GM19395 (cell line): Measurements from ENCODE around the gene ZNF808.
"Not testable (repeated sequence)": the region's sequence is repeated elsewhere in the genome, so short reads cannot be mapped to it uniquely, and the experiment has no call there.

Experiments used
- ATAC-seq: cut with Tn5 transposase; IDR thresholded peaks from one replicate; pipeline ENCODE4 v1.9.1; 2021; ENCODE audit warnings: mild to moderate bottlenecking, moderate library complexity; ENCODE audit not compliant: unreplicated experiment

Gene ZNF808

DNA sequence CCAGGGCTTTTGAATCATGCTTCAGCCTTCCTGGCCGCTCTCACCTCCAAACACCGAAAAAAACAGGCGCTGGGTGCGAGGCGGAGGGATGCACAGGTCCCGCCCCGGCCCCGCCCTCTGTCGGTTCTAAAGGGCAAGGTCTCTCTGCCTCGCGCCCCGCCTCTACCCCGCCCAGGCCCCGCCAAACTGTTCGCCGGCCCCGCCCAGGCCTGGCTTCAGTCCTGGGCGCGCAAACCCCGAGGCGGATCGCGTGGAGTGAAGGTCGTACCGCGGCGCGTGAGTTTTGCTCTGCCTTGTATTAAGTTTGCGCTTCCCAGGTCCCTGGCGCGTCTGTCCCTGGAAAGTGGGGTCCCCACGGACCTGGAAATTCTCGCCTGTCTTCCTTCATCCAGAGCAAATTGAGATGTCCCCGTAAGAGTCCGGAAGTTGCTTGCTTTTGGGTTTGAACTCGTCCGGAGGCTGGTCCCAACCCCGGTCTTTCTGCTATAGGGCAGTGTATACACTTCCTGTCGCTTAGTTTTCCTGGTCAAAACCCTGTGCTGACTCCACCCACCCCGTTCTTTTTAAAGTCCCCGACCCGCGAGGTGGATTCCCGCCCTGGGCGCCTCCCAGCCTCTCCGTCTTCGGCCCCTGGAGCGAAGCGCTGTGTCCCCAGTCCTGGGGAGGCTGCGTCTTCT lies 8.4 kb downstream of the ZNF808 start:
- peak; percentile 85 for ATAC-seq

DNA sequence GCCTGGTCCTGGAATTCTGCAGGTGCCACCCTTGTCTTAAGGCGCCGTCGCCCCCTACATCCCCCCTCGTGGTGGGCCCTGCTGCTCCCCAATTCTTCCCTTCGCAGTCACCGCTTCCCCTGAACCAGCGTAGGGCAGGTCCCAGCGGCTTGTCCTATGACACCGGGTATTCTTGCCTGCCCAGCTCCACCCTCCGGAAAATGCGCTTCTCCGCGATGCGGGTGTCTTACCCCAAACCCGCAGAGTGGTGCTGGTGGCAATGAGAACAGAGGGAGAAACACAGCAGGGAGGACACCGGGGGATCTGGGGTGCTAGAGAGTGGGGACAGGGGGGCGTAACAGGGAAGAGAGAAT lies 9.0 kb downstream of the ZNF808 start:
- ATAC-seq: peak; percentile 37

DNA sequence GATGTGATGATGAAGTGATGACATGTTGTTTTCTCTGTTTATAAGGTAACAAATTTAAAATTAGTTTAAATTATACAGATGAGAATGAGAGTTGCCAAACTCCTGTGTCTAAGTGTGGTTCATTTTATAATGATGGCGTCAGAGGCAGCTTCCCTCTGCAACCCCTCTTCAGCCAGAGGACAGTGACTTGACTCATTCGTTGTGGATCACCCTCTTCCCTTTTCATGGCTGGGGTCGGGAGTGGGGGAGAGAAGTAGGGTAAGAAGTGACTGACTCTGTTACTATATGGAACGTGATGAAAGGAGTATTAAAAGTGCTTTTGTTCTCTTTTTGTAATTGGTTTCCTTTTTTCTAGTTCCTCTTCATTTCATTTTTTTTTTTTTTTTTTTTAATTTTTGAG lies 11.3 kb downstream of the ZNF808 start:
- ATAC-seq: not testable (repeated sequence)

DNA sequence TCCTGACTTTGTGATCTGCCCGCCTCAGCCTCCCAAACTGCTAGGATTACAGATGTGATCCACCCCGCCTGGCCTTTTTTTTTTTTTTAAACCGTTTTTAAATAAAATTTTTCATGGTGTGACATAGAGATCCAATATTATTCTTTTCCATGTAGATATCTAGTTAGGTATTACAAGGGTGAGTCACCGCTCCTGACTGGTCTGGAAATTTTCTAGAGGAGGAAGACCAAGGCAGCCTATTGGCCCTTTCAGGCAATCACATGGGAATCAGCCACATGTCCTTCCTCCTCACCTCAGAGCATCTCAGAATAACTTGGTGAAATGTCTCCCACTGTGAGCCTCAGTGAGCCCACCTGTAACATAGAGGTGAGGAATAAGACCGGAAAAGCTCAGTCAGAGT lies 13.7 kb downstream of the ZNF808 start:
- ATAC-seq: not testable (repeated sequence)

DNA sequence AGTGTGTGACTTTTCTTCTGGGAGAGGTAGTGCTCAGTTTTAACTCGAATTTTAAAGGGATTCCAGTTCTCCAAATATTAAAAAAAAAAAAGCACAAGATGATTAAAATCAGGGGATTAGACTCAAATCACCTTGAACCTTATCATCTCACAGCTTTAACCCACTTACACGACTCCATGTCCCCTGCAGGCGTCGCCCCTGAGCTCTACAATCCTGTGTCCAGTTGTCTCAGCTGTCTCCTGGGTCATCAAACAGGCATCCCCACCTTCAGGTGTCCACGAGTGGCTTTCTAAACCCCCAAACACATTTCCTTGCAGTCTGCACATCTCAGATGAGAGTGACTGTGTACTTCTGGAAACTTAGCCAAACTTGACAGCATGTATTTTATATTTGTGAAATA lies 14.1 kb downstream of the ZNF808 start:
- no peak for ATAC-seq

DNA sequence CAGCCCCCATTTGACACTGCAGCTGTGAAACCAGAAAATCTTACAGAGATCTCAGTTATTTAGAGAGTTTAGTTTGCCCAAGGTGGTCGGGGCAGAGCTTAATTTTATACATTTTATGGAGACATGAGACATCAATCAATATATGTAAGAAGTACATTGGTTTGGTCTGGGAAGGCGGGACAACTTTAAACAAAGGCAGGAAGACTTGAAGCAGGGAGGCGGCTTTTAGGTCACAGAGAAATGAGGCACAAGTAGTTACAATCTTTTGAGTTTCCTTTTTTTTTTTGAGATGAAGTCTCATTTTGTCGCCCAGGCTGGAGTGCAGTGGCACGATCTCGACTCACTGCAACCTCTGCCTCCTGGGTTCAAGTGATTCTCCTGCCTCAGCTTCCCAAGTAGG lies 15.1 kb downstream of the ZNF808 start:
- ATAC-seq: not testable (repeated sequence)

DNA sequence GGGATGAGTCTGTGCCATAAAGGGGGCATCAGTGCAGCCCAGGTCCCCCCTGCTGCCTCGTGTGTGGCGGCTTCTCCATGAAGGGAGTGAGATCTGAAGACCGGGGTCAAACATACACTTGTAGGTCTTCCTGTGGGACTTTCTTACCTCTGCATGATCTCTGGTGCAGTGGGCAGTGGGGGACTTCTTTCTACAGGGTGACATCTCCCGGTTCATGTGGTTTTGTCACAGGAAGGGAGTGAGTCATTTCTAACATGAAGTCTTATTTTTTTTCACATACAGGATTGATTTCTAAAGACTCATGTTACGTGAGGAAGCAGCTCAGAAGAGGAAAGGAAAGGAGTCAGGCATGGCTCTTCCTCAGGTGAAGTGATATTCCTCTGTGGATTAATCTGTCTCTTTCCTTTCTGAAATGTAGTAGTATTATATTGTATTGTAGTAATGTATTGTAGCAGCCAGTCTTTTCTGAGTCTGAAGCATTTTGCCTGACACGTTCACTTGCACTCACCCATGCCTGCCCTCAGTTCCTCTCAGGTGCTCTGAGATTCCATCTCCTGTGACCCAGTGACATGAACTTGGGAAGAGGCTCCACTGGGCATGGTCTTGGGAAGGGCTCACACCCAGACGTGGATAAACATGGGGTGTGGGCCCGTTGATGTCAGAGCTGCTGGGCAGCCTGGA lies 15.7 kb downstream of the ZNF808 start:
- no peak for ATAC-seq

DNA sequence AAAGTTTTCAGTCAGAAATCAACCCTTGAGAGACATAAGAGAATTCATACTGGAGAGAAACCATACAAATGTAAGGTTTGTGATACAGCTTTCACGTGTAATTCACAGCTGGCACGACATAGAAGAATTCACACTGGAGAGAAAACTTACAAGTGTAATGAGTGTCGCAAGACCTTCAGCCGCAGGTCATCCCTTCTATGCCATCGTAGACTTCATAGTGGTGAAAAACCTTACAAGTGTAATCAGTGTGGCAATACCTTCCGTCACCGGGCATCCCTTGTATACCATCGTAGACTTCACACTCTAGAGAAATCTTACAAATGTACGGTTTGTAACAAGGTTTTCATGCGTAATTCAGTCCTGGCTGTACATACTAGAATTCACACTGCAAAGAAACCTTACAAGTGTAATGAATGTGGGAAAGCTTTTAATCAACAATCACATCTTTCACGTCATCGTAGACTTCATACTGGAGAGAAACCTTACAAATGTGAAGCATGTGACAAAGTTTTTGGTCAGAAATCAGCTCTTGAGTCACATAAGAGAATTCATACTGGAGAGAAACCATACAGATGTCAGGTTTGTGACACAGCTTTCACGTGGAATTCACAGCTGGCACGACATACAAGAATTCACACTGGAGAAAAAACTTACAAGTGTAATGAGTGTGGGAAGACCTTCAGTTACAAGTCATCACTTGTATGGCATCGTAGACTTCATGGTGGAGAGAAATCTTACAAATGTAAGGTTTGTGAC lies 26.9 kb downstream of the ZNF808 start:
- no peak for ATAC-seq

DNA sequence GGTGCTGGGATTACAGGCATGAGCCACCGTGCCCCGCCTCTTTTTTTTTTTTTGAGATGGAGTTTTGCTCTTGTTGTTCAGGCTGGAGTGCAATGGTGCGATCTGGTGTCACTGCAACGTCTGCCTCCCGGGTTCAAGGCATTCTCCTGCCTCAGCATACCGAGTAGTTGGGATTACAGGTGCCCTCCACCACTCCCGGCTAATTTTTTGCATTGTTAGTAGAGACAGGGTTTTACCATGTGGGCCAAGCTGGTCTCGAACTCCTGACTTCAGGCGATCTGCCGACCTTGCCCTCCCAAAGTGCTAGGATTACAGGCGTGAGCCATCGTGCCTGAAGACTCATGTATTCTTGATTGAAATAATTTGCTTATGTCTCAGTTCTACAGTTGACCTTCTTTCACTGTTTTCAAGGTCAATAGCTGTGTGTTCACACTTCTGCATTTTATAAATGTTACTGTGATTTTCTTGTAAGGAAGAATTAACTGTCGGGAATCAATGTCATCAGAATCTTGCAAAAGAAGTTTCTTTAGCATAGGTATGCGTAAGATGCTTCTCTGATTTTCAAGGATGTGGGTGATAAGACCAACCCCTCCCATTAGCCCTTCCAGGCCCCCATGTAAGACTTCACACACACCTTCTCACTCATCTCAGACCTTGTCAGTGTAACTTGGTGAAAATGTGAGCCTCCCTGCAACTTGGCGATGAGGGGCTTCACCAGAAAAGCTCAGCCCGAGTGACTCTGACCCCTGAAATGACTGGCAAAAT lies 29.9 kb downstream of the ZNF808 start:
- ATAC-seq: no peak

DNA sequence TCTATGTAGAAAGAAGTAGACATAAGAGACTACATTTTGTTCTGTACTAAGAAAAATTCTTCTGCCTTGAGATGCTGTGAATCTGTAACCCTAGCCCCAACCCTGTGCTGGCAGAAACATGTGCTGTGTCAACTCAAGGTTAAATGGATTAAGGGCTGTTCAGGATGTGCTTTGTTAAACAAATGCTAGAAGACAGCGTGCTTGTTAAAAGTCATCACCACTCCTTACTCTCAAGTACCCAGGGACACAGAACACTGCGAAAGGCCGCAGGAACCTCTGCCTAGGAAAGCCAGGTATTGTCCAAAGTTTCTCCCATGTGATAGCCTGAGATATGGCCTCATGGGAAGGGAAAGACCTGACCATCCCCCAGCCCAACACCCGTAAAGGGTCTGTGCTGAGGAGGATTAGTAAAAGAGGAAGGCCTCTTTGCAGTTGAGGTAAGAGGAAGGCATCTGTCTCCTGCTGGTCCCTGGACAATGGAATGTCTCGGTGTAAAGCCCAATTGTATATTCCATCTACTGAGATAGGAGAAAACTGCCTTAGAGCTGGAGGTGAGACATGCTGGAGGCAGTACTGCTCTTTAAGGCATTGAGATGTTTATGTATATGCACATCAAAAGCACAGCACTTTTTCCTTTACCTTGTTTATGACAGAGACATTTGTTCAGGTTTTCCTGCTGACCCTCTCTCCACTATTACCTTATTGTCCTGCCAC lies 31.4 kb downstream of the ZNF808 start:
- not testable (repeated sequence) for ATAC-seq

DNA sequence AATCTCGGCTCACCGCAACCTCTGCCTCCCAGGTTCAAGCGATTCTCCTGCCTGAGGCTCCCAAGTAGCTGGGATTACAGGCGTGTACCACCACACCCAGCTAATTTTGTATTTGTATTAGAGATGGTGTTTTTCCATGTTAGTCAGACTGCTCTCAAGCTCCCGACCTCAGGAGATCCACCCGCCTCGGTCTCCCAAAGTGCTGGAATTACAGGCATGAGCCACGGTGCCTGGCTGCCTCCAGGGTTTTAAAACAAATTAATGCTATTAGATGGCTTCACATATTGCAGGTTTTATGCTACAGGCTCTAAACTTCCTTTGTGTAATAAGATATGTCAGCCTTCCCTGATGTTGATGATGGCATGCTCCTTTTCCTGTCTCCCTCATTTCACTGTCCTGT lies 34.1 kb downstream of the ZNF808 start:
- not testable (repeated sequence) for ATAC-seq

DNA sequence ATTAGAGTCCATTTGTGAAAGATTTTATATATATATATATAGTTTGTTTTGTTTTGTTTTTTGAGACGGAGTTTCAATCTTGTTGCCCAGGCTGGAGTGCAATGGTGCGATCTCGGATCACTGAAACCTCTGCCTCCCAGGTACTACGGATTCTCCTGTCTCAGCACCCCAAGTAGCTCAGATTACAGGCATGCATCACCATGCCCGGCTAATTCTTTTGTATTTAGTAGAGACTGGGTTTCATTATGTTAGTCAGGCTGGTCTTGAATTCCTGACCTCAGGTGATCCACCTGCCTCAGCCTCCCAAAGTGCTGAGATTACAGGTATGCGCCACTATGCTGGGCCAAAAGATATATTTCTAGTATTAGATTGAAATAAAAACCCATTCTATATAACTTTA lies 38.7 kb downstream of the ZNF808 start:
- ATAC-seq: no peak

DNA sequence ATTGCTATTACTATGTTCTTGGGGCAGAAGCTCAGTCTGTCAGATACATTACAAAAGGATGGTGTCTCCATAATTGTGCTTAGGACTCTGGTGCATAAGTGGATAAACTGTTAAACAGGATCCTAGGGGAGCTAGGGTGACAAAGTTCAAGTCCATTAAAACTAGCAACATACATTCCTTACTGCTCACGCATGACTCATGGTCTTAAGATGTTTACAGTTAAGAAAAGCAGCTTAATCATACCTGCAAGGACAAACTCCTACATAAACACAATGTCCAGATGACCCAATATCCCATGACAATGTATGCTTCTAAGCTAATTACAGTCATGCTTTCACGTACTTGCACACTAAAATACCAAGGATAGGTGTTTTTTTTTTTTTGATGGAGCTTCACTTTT lies 39.1 kb downstream of the ZNF808 start:
- ATAC-seq: no peak

DNA sequence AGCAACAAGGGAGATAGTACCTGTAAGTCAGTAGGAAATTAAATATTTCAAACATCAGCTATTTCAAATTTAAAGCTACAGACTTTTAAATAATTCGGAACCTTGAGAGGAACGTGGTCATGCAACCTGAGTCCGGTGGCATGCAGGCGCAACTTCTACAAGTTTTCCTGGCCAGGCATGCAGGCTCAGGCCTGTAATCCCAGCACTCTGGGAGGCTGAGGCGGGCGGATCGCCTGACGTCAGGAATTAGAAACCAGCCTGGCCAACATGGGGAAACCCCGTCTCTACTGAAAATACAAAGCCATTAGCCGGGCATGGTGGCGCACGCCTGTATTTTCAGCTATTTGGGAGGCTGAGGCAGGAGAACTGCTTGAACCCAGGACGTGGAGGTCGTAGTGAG lies 40.5 kb downstream of the ZNF808 start:
- no peak for ATAC-seq

DNA sequence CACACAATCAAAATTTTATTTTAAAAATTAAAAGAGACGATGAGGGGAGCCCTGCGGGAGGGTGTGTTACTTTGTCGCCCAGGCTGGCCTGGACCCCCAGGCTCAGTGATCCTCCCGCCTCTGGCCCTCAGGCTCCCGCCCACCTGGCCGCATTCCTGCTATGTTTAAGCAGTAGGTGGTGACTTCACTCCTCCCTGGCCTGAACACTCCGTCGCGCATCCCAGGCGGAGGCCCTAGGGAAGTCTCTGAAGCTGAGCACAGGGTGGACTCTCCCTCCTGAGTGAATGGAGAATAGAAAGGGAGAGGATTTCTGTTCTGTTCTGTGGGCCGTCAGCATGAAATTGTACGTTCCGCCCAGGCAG lies 42.2 kb downstream of the ZNF808 start:
- ATAC-seq: not testable (repeated sequence)

DNA sequence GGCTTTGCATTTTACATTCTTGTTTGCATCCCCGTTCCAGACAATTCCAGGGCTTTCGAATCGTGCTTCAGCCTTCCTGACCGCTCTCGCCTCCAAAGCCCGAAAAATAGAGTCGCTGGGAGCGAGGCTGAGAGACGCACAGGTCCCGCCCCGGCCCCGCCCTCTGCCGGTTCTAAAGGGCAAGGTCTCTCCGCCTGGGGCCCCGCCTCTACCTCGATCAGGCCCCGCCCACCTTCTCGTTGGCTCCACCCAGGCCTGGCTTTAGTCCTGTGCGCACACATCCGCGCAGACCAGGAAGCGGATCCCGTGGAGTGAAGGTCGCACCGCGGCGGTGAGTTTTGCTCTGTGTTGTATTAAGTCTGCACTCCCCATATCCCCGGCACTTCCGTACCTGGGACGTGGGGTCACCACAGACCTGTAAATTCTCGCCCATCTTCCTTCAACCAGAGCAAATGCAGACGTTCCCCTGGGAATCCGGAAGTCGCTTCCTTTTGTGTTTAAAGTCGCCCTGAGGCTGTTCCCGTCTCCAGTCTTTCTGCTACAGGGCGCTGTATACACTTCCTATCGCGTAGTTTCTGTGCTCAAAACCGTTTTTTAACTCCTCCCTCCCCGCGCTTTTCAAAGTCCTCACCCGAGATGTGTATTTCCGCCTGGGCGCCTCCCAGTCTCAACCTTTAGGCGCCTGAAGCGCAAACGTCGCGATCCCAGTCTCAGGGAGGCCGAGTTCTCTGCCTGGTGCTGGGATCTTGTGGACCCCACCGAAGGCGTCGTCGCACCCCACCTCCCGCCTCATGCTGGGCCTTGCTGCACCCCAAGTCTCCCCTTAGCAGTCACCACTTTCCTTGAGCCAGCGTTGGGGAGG lies 42.8 kb downstream of the ZNF808 start, which contains the start of gene ZNF701:
Gene ZNF701, plus strand, starts transcription at position 288 of the 862 bp plus-strand sequence. CDS start 3,861 bp downstream, outside the sequence.
- ATAC-seq: peak; percentile 88

DNA sequence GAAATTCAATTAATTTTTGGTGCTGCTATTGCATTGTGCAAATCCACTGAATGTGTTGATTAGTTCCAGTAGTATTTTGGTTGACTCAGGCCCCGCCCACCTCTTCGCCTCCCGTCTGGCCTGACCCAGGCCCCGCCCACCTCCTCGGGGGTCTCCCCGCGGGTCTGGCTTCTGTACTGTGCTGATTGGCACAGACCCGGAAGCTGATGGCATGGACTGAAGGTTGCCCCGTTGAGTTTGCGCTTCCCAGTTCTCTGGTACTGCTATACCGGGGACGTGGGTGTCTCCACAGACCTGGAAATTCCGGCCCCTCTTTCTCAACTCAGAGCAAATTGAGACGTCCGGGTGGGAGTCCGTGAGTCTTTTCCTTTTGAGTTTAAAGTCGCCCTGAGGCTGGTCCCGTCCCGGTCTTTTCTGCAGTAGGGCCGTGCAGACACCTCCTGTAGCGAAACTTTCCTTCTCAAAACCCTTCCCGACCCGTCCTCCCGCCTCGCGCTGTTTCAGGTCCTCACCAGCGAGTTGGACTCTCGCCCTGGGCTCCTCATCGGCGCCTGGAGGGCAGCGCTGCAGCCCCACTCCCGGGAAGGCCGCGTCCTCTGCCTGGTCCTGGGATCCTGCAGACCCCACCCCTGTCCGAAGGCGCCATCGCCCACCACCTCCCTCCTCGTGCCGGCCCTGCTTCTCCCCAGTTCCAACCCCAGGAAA lies 57.4 kb downstream of the ZNF808 start:
- no peak for ATAC-seq

DNA sequence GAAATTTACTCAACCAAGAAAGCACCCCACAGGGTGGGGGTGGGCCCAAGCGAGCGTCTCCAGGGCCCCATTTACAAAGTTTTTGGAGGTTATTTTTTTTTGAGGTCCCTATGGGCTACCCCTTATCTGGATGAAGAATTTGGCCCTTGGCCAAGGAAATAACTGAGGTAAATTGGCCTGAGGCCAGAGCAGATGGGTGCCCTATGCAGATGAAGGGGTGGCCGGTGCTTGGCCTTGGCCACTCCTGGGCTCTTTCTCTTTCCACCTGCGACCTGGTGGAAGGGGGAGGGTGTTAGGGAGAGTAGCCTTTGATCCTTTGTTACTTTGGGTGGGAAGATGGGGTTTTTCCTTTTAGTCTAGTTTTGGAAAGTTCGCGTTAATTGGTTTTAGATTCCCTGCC lies 58.1 kb downstream of the ZNF808 start:
- ATAC-seq: no peak

DNA sequence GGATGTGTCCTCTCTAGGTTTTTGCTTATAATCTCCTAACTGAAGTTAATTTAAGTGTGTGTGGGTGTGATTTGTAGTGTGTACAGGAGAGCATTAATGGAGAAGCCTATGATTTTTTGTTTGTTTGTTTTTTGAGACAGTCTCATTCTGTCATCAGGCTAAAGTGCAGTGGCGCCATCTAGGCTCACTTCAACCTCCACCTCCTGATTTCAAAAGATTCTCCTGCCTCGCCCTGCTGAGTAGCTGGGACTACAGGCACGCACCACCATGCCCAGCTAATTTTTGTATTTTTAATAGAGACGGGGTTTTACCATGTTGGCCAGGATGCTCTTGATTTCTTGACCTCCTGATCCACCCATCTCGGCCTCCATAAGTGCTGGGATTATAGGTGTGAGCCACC lies 63.3 kb downstream of the ZNF808 start:
- no peak for ATAC-seq
